Astrocyte (in vitro differentiated cells and primary cell): ENCODE measurements around the gene OXTR. TPM values are rescaled to one million over a fixed set of nuclear protein-coding genes. Genes with fewer than 3 reads are reported as not detected.

ENCODE experiments used
- DNase-seq: peaks from one replicate; pipeline ENCODE4 v3.0.0-alpha.2; 2010; ENCODE audit warnings: low read depth
- FAIRE-seq: peaks from 2 replicates; lab custom pipeline; 2011; peaks lifted over from hg19 to GRCh38; lab: Jason Lieb, UNC
- H2AFZ ChIP-seq: 2 replicates; pipeline ENCODE4 v1.6.0; 2012; ENCODE audit warnings: low read depth, low read length, inconsistent platforms
- H3K27ac ChIP-seq: 2 replicates; pipeline ENCODE4 v1.5.1; 2011; ENCODE audit warnings: low read depth, low read length, inconsistent platforms
- H3K27me3 ChIP-seq: 2 replicates; pipeline ENCODE4 v1.6.0; 2011; ENCODE audit warnings: low read length, inconsistent platforms; ENCODE audit not compliant: insufficient read depth
- H3K36me3 ChIP-seq: 2 replicates; pipeline ENCODE4 v1.5.1; 2011; ENCODE audit warnings: low read length, inconsistent platforms; ENCODE audit not compliant: insufficient read depth
- H3K4me1 ChIP-seq: 2 replicates; pipeline ENCODE4 v1.5.1; 2011; ENCODE audit warnings: low read length, inconsistent platforms; ENCODE audit not compliant: insufficient read depth
- H3K4me2 ChIP-seq: 2 replicates; pipeline ENCODE4 v1.6.0; 2012; ENCODE audit warnings: low read length, inconsistent platforms
- H3K4me3 ChIP-seq: 2 replicates; pipeline ENCODE4 v1.5.1; 2011; ENCODE audit warnings: low read depth, mild to moderate bottlenecking, low read length, inconsistent platforms; ENCODE audit not compliant: insufficient read depth
- H3K79me2 ChIP-seq: 2 replicates; pipeline ENCODE4 v1.6.0; 2012; ENCODE audit warnings: mild to moderate bottlenecking, low read length, inconsistent platforms; ENCODE audit not compliant: insufficient read depth
- H3K9ac ChIP-seq: 2 replicates; pipeline ENCODE4 v1.6.0; 2012; ENCODE audit warnings: mild to moderate bottlenecking, low read length, inconsistent platforms
- H3K9me3 ChIP-seq: 2 replicates; pipeline ENCODE4 v1.5.1; 2012; ENCODE audit warnings: low read depth, mild to moderate bottlenecking, low read length, inconsistent platforms; ENCODE audit not compliant: insufficient read depth
- H4K20me1 ChIP-seq: 2 replicates; pipeline ENCODE4 v1.6.0; 2012; ENCODE audit warnings: low read length, inconsistent platforms; ENCODE audit not compliant: insufficient read depth
- H3K27ac Mint-ChIP-seq: one replicate; pipeline ENCODE4 v1.8.0; 2021; ENCODE audit warnings: mild to moderate bottlenecking, mixed read lengths; ENCODE audit not compliant: unreplicated experiment
- H3K27me3 Mint-ChIP-seq: one replicate; pipeline ENCODE4 v1.8.0; 2021; ENCODE audit warnings: low read depth, mixed read lengths; ENCODE audit not compliant: unreplicated experiment
- H3K36me3 Mint-ChIP-seq: one replicate; pipeline ENCODE4 v1.8.0; 2021; ENCODE audit warnings: low read depth, mixed read lengths; ENCODE audit not compliant: unreplicated experiment
- H3K4me1 Mint-ChIP-seq: one replicate; pipeline ENCODE4 v1.8.0; 2021; ENCODE audit warnings: low read depth, mixed read lengths; ENCODE audit not compliant: unreplicated experiment
- H3K4me3 Mint-ChIP-seq: one replicate; pipeline ENCODE4 v1.8.0; 2021; ENCODE audit warnings: mild to moderate bottlenecking, moderate library complexity, mixed read lengths; ENCODE audit not compliant: unreplicated experiment
- H3K9me3 Mint-ChIP-seq: one replicate; pipeline ENCODE4 v1.8.0; 2021; ENCODE audit warnings: mild to moderate bottlenecking, mixed read lengths; ENCODE audit not compliant: unreplicated experiment
- EZH2 ChIP-seq: IDR thresholded peaks from 2 replicates; pipeline ENCODE4 v1.6.1; 2012; ENCODE audit warnings: mild to moderate bottlenecking, low read length, inconsistent platforms; ENCODE audit not compliant: insufficient read depth
- total RNA-seq: library from RNA; stranded (reverse); gene quantifications from 2 replicates; pipeline ENCODE4 v1.2.1, GENCODE V29; 2021
- TF ChIP-seq, protein P1 (sequence below): IDR thresholded peaks from 2 replicates; pipeline ENCODE4 v1.5.1; 2011; ENCODE audit warnings: low read depth, mild to moderate bottlenecking, inconsistent platforms, low read length, moderate library complexity; ENCODE audit not compliant: insufficient read depth

The OXTR gene
- total RNA-seq, 1 donor from 2014 or later = 3.0 TPM

DNA sequence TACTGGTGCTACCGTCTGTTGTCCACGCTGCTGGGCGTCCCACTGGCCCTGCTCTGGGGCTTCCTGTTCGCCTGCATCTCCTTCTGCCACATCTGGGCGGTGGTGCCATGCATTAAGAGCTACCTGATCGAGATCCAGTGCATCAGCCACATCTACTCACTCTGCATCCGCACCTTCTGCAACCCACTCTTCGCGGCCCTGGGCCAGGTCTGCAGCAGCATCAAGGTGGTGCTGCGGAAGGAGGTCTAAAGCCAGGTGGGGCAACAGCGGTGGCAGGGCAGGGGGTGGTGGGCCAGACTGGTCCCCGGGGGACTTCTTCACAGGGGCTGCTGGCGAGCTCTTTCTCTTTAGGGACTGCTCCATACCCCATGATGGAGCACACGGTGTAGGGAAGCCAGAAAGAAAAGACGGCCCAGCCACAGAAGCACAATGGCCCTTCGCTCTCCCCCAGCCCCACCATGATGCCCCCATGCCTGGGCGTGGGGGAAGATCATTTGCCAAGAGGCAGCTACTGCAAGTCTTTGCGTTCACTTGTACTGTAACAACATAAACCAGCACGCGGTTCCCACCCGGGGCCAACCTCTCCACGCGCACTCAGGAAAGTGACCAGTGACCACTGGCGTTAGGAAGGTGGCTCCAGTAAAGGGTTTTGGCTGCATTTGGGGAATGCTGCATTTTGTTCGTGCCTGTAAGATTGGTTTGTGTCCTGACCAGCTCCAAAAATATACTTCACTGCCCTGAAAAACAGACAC, 23.6 kb downstream of the OXTR start:
- Histone ChIP-seq H4K20me1 (no peaks in the 10 kb centered on the region), H3K27me3 (no peaks in the 10 kb centered on the region), H3K4me2 (no peak overlapping the region), H3K27ac (no peak overlapping the region), H3K4me1 (peaks cover 25% of the 10 kb centered on the region), H3K9me3 (no peaks in the 10 kb centered on the region), H3K79me2 (no peaks in the 10 kb centered on the region), H2AFZ (no peak overlapping the region), H3K36me3 (peaks cover 12% of the 10 kb centered on the region), H3K9ac (no peak overlapping the region), H3K4me3 (no peak overlapping the region)
- DNase-seq (no peak), FAIRE-seq (no peak)
- TF ChIP-seq EZH2 = no peak
- TF ChIP-seq, protein P1, sequence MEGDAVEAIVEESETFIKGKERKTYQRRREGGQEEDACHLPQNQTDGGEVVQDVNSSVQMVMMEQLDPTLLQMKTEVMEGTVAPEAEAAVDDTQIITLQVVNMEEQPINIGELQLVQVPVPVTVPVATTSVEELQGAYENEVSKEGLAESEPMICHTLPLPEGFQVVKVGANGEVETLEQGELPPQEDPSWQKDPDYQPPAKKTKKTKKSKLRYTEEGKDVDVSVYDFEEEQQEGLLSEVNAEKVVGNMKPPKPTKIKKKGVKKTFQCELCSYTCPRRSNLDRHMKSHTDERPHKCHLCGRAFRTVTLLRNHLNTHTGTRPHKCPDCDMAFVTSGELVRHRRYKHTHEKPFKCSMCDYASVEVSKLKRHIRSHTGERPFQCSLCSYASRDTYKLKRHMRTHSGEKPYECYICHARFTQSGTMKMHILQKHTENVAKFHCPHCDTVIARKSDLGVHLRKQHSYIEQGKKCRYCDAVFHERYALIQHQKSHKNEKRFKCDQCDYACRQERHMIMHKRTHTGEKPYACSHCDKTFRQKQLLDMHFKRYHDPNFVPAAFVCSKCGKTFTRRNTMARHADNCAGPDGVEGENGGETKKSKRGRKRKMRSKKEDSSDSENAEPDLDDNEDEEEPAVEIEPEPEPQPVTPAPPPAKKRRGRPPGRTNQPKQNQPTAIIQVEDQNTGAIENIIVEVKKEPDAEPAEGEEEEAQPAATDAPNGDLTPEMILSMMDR = no peak
- H3K4me3 Mint-ChIP-seq = no peak overlapping the region
- H3K27ac Mint-ChIP-seq = no peak overlapping the region
- peaks cover 20% of the 10 kb centered on the region for H3K4me1 Mint-ChIP-seq
- H3K36me3 Mint-ChIP-seq = no peaks in the 10 kb centered on the region
- peaks cover 2% of the 10 kb centered on the region for H3K9me3 Mint-ChIP-seq
- H3K27me3 Mint-ChIP-seq = peaks cover 24% of the 10 kb centered on the region

DNA sequence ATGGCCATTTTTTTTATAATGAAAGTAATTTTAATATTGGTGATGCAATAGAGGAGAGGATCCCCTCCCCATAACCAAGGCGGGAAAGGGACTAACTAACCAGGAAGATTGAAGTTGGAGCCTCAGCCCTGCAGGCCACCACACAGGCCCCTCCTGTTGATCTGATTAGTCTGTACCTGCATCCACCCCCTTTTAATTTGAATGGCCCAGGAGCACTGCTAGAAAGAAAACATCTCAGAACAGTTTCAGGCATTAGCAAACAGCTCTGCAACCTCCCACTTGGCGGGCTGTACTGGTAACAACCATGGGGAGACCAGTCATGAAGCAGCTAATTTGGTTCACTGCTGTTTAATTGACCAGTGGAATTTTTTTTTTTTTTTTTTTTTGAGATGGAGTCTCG, 25.5 kb downstream of the OXTR start:
- no peak overlapping the region for H3K4me3 ChIP-seq
- no peak overlapping the region for H3K27ac ChIP-seq
- H3K27ac Mint-ChIP-seq = no peak overlapping the region
- peaks cover 2% of the 10 kb centered on the region for H3K9me3 Mint-ChIP-seq
- H3K4me1 ChIP-seq = peaks cover 37% of the 10 kb centered on the region
- H3K36me3 ChIP-seq = no peaks in the 10 kb centered on the region
- TF ChIP-seq, protein P1 = no peak
- no peak for TF ChIP-seq EZH2
- no peaks in the 10 kb centered on the region for H3K79me2 ChIP-seq
- peaks cover 31% of the 10 kb centered on the region for H3K4me1 Mint-ChIP-seq
- no peak for DNase-seq
- FAIRE-seq = no peak
- no peak overlapping the region for H3K4me2 ChIP-seq
- H4K20me1 ChIP-seq = no peaks in the 10 kb centered on the region
- no peak overlapping the region for H3K4me3 Mint-ChIP-seq
- no peaks in the 10 kb centered on the region for H3K9me3 ChIP-seq
- no peak overlapping the region for H3K9ac ChIP-seq
- H3K27me3 ChIP-seq = no peaks in the 10 kb centered on the region
- no peaks in the 10 kb centered on the region for H3K36me3 Mint-ChIP-seq
- H2AFZ ChIP-seq = no peak overlapping the region
- H3K27me3 Mint-ChIP-seq = peaks cover 23% of the 10 kb centered on the region

DNA sequence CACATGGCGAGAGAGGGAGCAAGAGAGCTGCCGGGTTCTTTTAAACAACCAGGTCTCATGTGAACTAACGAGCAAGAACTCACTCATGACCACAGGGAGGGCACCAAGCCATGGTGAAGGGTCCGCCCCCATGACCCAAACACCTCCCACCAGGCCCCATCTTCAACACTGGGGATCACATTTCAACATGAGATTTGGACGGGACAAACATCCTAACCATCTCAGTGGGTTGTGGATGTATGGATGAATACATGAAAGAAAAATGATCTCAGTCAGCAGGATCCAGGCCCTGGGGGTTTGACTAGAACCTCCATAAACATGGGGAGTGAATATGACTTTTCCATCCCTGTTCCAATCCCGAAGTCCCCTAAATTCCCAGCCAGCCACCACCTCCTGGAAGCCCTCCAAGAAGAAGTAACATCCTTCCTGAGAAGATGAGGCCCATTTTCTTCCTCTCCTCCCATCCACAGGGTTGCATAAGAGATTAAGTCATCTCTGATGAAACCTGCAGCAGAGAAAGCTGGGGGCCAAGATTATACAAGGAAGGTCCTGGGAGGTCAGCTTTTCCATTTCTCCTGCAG, 26.3 kb downstream of the OXTR start:
- no peak for DNase-seq
- H3K4me1 Mint-ChIP-seq = peaks cover 31% of the 10 kb centered on the region

More for the DNA sequence above, 26.3 kb downstream of the OXTR start:
- H3K9me3 Mint-ChIP-seq = peaks cover 2% of the 10 kb centered on the region
- Histone ChIP-seq H3K4me2 (no peak overlapping the region), H3K9ac (no peak overlapping the region), H3K4me3 (no peak overlapping the region), H3K79me2 (no peaks in the 10 kb centered on the region), H2AFZ (no peak overlapping the region), H3K4me1 (peaks cover 37% of the 10 kb centered on the region), H3K27ac (no peak overlapping the region), H3K9me3 (no peaks in the 10 kb centered on the region), H3K36me3 (no peaks in the 10 kb centered on the region), H4K20me1 (no peaks in the 10 kb centered on the region), H3K27me3 (no peaks in the 10 kb centered on the region)
- FAIRE-seq = no peak
- H3K4me3 Mint-ChIP-seq = no peak overlapping the region
- no peaks in the 10 kb centered on the region for H3K36me3 Mint-ChIP-seq
- peaks cover 22% of the 10 kb centered on the region for H3K27me3 Mint-ChIP-seq
- TF ChIP-seq, protein P1 = no peak
- TF ChIP-seq EZH2 = no peak
- no peak overlapping the region for H3K27ac Mint-ChIP-seq
